Right renal pelvis (tissue), 4 donors: ENCODE measurements around the gene SDK1. TPM values are rescaled to one million over a fixed set of nuclear protein-coding genes. Genes with fewer than 3 reads are reported as not detected.

Source experiments
- DNase-seq, 4 donors: peaks; one replicate each; pipeline ENCODE4 v3.0.0-alpha.2; 2013; ENCODE audit warnings: low read depth in 4 of 4, low spot score in 3 of 4, missing footprints in 1 of 4
- polyA plus RNA-seq, 4 donors: library from polyadenylated mRNA; unstranded; fragments of 120-200 nt; gene quantifications; one replicate each; pipeline ENCODE4 v1.2.1, GENCODE V29; 2013; ENCODE audit not compliant: insufficient read length in 4 of 4

Gene SDK1
- polyA plus RNA-seq, 4 donors: 6.8 to 8.2 (median 6.9) TPM

GRCh38 chr7:3446786-3447185 lies 145.7 kb downstream of the SDK1 start:
- no peak for DNase-seq

- no peak for DNase-seq
Measured at GRCh38 chr7:3451701-3452100, 150.6 kb downstream of the SDK1 start.

GRCh38 chr7:3453398-3453797 lies 152.3 kb downstream of the SDK1 start:
- no peak for DNase-seq

GRCh38 chr7:3455806-3456595 lies 154.9 kb downstream of the SDK1 start:
- no peak for DNase-seq

- no peak for DNase-seq
Measured at GRCh38 chr7:3459111-3459510, 158.1 kb downstream of the SDK1 start.

GRCh38 chr7:3461923-3462322 lies 160.9 kb downstream of the SDK1 start:
- DNase-seq: no peak

GRCh38 chr7:3463696-3464095 lies 162.6 kb downstream of the SDK1 start:
- DNase-seq: no peak

- DNase-seq: no peak
Measured at GRCh38 chr7:3464900-3465622, 164.0 kb downstream of the SDK1 start.

GRCh38 chr7:3466261-3466660 lies 165.2 kb downstream of the SDK1 start:
- DNase-seq: no peak

- no peak for DNase-seq
Measured at GRCh38 chr7:3469641-3470040, 168.6 kb downstream of the SDK1 start.

GRCh38 chr7:3480197-3480596 lies 179.1 kb downstream of the SDK1 start:
- no peak for DNase-seq

GRCh38 chr7:3481435-3481834 lies 180.4 kb downstream of the SDK1 start:
- DNase-seq: no peak

GRCh38 chr7:3482147-3482921 lies 181.3 kb downstream of the SDK1 start:
- peak; percentile 18 to 39 (median 24) for DNase-seq

- no peak for DNase-seq
Measured at GRCh38 chr7:3486841-3487240, 185.8 kb downstream of the SDK1 start.

- DNase-seq: no peak
Measured at GRCh38 chr7:3488829-3489228, 187.8 kb downstream of the SDK1 start.

GRCh38 chr7:3493499-3493898 lies 192.4 kb downstream of the SDK1 start:
- DNase-seq: no peak

- DNase-seq: no peak
Measured at GRCh38 chr7:3494947-3495346, 193.9 kb downstream of the SDK1 start.

GRCh38 chr7:3495530-3495929 lies 194.5 kb downstream of the SDK1 start:
- DNase-seq: no peak

GRCh38 chr7:3495954-3496353 lies 194.9 kb downstream of the SDK1 start:
- no peak for DNase-seq

GRCh38 chr7:3497796-3498195 lies 196.7 kb downstream of the SDK1 start:
- DNase-seq: no peak

- DNase-seq: no peak
Measured at GRCh38 chr7:3501671-3502070, 200.6 kb downstream of the SDK1 start.
